Measurements from ENCODE around the gene GOLGA6D.
"Not testable (repeated sequence)": the region's sequence is repeated elsewhere in the genome, so short reads cannot be mapped to it uniquely, and the experiment has no call there.

Gene GOLGA6D

DNA sequence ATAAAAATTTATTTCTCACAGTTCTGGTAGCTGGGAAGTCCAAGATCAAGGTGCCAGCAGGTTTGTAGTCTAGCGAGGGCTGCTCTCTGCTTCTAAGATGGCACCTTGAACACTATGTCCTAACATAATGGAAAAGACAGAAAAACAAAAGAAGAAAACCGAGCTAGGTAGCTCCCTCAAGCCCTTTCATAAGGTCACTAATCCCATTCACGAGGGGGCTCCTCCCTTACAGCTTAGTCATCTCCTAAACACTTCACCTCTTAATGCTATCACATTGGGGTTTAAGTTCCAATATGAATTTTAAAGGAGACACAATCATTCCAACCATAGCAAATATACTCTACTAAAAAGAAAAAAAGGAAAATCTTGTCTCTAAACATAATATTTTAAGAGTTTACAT, 23.6 kb downstream of the GOLGA6D start:
- no peak for DNase-seq (ENCODE audit: low read depth)

DNA sequence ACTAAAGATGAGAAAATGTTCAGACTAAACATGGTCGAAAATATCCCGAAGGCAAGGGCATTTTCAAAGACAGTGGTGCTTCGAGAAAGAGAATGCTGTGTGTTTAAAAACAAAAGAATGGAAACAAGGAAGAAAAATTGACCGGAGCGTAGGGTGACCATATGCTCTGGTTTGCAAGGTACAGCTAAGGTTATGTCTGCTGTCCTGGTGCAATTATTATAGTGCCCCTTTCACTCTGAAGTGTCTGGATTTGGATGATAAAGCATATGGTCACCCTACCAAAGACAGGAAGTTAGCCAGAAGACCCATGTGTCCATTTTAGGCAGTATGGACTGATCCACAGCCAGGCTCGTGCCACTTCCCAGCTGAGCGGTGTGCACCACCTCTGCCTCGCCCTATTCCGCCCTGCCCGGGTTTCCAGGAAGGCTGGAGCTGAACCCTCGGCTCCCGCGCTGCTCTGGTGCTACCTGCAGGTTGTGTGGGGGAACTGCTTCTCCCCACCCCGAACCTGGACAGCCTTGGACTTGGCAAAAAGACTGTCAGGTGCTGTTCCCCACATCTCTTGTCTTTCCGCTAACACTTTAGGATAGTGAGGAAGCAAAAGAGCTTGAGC, 25.2 kb downstream of the GOLGA6D start:
- DNase-seq (ENCODE audit: low read depth) = peak; percentile 67
- H3K4me3 ChIP-seq (ENCODE audit: low read depth, low read length) = no peak overlapping the region
- TF ChIP-seq MYC (IDR thresholded peaks at IDR 0.05; ENCODE audit: low read depth, low read length) (no peak), POLR2A (IDR thresholded peaks at IDR 0.05; ENCODE audit: extremely low read depth, insufficient read length) (no peak), MAX (IDR thresholded peaks at IDR 0.05; ENCODE audit: low read depth, low read length) (no peak)
- TF ChIP-seq, protein P1, sequence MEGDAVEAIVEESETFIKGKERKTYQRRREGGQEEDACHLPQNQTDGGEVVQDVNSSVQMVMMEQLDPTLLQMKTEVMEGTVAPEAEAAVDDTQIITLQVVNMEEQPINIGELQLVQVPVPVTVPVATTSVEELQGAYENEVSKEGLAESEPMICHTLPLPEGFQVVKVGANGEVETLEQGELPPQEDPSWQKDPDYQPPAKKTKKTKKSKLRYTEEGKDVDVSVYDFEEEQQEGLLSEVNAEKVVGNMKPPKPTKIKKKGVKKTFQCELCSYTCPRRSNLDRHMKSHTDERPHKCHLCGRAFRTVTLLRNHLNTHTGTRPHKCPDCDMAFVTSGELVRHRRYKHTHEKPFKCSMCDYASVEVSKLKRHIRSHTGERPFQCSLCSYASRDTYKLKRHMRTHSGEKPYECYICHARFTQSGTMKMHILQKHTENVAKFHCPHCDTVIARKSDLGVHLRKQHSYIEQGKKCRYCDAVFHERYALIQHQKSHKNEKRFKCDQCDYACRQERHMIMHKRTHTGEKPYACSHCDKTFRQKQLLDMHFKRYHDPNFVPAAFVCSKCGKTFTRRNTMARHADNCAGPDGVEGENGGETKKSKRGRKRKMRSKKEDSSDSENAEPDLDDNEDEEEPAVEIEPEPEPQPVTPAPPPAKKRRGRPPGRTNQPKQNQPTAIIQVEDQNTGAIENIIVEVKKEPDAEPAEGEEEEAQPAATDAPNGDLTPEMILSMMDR (IDR thresholded peaks at IDR 0.05; ENCODE audit: low read depth, low read length) = peak; percentile 75

More for the DNA sequence above, 23.6 kb downstream of the GOLGA6D start:
- no peak overlapping the region for H3K4me3 ChIP-seq (ENCODE audit: low read depth, low read length)
- TF ChIP-seq MAX (IDR thresholded peaks at IDR 0.05; ENCODE audit: low read depth, low read length) = no peak
- TF ChIP-seq, protein P1 (IDR thresholded peaks at IDR 0.05; ENCODE audit: low read depth, low read length) = no peak
- TF ChIP-seq POLR2A (IDR thresholded peaks at IDR 0.05; ENCODE audit: extremely low read depth, insufficient read length) = no peak
- no peak for TF ChIP-seq MYC (IDR thresholded peaks at IDR 0.05; ENCODE audit: low read depth, low read length)

DNA sequence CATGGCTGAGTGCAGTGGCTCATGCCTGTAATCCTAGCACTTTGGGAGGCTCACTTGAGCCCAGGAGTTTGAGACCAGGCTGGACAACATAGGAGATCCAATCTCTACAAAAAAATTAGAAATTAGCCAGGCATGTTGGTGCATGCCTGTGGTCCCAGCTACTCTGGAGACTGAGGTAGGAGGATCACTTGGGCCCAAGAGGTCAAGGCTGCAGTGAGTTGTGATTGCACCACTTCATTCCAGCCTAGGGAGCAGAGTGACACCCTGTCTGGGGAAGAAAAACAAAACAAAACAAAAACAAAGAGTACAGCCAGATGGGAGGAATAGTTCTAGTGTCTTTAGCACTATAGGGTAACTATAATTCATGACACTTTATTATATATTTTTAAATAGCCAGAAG, 27.1 kb downstream of the GOLGA6D start:
- no peak for TF ChIP-seq MYC (IDR thresholded peaks at IDR 0.05; ENCODE audit: low read depth, low read length)
- no peak for TF ChIP-seq POLR2A (IDR thresholded peaks at IDR 0.05; ENCODE audit: extremely low read depth, insufficient read length)
- TF ChIP-seq, protein P1 (IDR thresholded peaks at IDR 0.05; ENCODE audit: low read depth, low read length) = no peak
- no peak for TF ChIP-seq MAX (IDR thresholded peaks at IDR 0.05; ENCODE audit: low read depth, low read length)
- H3K4me3 ChIP-seq (ENCODE audit: low read depth, low read length) = no peak overlapping the region
- DNase-seq (ENCODE audit: low read depth) = no peak

DNA sequence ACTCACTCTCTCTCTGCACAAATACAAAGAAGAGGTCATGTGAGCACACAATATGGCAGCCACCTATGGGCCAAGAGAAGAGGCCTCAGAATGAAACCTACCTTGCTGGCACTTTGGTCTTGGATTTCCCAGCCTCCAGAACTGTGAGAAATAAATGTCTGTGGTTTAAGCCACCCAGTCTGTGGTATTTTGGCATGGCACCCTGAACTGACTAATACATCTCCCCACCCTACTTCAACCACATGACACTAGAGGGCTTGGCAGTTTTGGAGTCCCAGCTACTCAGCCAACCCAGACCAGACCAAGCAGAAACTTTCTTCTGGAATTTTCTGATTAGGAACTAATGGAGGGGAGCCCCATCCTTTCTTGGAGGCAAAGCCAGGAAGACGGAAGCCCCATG, 29.9 kb downstream of the GOLGA6D start:
- not testable (repeated sequence) for DNase-seq (ENCODE audit: low read depth); H3K4me3 ChIP-seq (ENCODE audit: low read depth, low read length)

- no peak for DNase-seq (ENCODE audit: low read depth)
- no peak overlapping the region for H3K4me3 ChIP-seq (ENCODE audit: low read depth, low read length)
- TF ChIP-seq POLR2A (IDR thresholded peaks at IDR 0.05; ENCODE audit: extremely low read depth, insufficient read length) (no peak), MYC (IDR thresholded peaks at IDR 0.05; ENCODE audit: low read depth, low read length) (no peak), MAX (IDR thresholded peaks at IDR 0.05; ENCODE audit: low read depth, low read length) (no peak)
- TF ChIP-seq, protein P1 (IDR thresholded peaks at IDR 0.05; ENCODE audit: low read depth, low read length) = no peak
These were observed 30.6 kb downstream of the GOLGA6D start for GRCh38 chr15:75313116-75313845.

DNA sequence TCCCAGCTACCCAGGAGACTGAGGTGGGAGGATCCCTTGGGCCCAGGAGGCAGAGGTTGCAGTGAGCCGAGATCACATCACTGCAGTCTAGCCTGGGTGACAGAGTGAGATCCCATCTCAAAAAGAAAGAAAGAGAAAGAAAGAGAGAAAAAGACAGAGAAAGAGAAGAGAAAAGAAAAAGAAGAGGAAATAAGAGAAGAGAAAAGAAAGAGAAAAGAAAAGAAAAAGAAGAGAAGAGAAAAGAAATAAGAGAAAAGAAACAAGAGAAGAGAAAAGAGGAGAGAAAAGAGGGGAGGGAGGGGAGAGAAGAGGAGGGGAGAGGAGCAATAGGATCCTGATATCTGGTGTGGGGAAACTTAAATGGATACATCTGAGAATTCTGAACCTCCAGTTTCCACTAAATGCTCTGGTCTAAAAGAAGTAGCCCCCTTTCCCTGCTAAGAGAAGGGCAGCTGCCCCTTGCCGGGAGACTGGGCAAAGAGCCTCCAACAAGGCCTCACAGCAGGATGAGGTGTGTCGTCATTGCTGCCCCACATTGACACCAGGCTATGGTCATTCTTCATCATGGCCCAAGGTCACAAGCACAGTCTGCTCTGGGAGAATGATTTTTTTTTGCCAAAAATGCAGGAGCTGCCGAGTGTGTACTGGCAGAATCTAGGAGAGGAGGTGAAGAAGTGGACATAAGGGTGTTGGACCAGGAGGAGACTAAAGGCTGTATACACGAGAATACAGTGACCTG, 32.1 kb downstream of the GOLGA6D start:
- no peak for DNase-seq (ENCODE audit: low read depth)
- H3K4me3 ChIP-seq (ENCODE audit: low read depth, low read length) = no peak overlapping the region
- no peak for TF ChIP-seq POLR2A (IDR thresholded peaks at IDR 0.05; ENCODE audit: extremely low read depth, insufficient read length)
- TF ChIP-seq MAX (IDR thresholded peaks at IDR 0.05; ENCODE audit: low read depth, low read length) = no peak
- no peak for TF ChIP-seq MYC (IDR thresholded peaks at IDR 0.05; ENCODE audit: low read depth, low read length)
- TF ChIP-seq, protein P1 (IDR thresholded peaks at IDR 0.05; ENCODE audit: low read depth, low read length) = no peak

GRCh38 chr15:75319231-75319897, 36.7 kb downstream of the GOLGA6D start:
- H3K4me3 ChIP-seq (ENCODE audit: low read depth, low read length); DNase-seq (ENCODE audit: low read depth): not testable (repeated sequence)

Data from NB4 (cell line).